Neutrophil (primary cell): Measurements from ENCODE around the gene CHPT1.

Experiments
- H3K27ac ChIP-seq: fragments of 200-600 bp; sonication (generic); 2 replicates; pipeline ENCODE4 v1.5.1; 2016; ENCODE audit warnings: mild to moderate bottlenecking, moderate library complexity
- H3K27me3 ChIP-seq: fragments of 200-600 bp; sonication (generic); 2 replicates; pipeline ENCODE4 v1.6.0; 2016; ENCODE audit warnings: mild to moderate bottlenecking
- H3K36me3 ChIP-seq: fragments of 200-600 bp; sonication (generic); 2 replicates; pipeline ENCODE4 v1.5.1; 2017
- H3K4me1 ChIP-seq, 2 experiments: fragments of 200-600 bp in 1 of 2; sonication (generic) in 1 of 2; 1 replicate in 1 of 2; 2 replicates in 1 of 2; pipeline versions ENCODE4 v1.5.1 to v1.6.1; 2013 to 2016; ENCODE audit warnings: low read depth in 1 of 2, low read length in 1 of 2, mild to moderate bottlenecking in 1 of 2, moderate library complexity in 1 of 2; ENCODE audit not compliant: control insufficient read depth in 1 of 2, insufficient read depth in 1 of 2
- H3K4me3 ChIP-seq, 2 experiments: fragments of 200-600 bp in 1 of 2; sonication (generic) in 1 of 2; 1 replicate in 1 of 2; 2 replicates in 1 of 2; pipeline ENCODE4 v1.5.1; 2013 to 2016; ENCODE audit warnings: low read depth in 1 of 2, low read length in 1 of 2, mild to moderate bottlenecking in 1 of 2, moderate library complexity in 1 of 2
- H3K9me3 ChIP-seq: fragments of 200-600 bp; sonication (generic); 2 replicates; pipeline ENCODE4 v1.5.1; 2016
- TF ChIP-seq, protein P1 (sequence below): fragments of 200-600 bp; sonication (generic); IDR thresholded peaks from 2 replicates; pipeline ENCODE4 v1.5.1; 2016; ENCODE audit warnings: antibody characterized with exemption

CHPT1 gene

DNA sequence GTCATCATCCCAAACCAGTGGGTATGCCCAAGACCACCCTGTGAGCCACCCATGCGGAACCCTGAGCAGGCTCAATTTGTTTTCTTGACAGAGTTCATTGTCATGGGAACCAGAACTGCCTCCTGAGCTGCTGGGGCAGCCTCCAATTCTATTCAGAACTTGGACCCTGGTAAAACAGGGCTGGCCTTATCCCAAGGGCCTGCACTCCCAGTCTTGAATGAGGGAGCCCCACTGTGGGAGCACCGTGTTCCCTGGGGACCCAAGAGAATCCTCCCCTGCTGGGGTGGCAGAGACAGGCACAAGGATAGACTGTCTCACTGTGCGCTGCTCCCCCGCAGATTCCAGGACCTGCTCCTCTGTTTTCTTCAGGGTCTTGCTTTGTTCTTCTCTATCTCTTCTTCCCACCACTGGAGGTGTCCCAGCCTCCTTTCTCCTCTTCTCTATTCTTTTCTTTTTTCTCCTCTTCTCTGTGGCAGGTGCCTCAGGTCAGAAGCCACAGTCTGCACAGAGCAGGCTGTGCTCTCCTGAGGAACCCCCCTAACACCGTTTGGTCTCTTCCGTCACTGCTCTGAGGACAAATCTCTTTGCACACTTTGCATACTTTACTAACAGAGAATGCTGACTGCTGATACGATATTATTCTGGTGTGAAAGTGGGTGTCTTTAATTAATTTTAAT, 31.2 kb upstream of the CHPT1 start:
- Histone ChIP-seq H3K4me3 (no peak overlapping the region), H3K27ac (no peak overlapping the region), H3K4me1 (peaks cover 16 to 22% of the 10 kb centered on the region in 2 experiments), H3K27me3 (peaks cover 6% of the 10 kb centered on the region), H3K36me3 (no peaks in the 10 kb centered on the region), H3K9me3 (no peaks in the 10 kb centered on the region)
- TF ChIP-seq, protein P1, sequence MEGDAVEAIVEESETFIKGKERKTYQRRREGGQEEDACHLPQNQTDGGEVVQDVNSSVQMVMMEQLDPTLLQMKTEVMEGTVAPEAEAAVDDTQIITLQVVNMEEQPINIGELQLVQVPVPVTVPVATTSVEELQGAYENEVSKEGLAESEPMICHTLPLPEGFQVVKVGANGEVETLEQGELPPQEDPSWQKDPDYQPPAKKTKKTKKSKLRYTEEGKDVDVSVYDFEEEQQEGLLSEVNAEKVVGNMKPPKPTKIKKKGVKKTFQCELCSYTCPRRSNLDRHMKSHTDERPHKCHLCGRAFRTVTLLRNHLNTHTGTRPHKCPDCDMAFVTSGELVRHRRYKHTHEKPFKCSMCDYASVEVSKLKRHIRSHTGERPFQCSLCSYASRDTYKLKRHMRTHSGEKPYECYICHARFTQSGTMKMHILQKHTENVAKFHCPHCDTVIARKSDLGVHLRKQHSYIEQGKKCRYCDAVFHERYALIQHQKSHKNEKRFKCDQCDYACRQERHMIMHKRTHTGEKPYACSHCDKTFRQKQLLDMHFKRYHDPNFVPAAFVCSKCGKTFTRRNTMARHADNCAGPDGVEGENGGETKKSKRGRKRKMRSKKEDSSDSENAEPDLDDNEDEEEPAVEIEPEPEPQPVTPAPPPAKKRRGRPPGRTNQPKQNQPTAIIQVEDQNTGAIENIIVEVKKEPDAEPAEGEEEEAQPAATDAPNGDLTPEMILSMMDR, result no peak

DNA sequence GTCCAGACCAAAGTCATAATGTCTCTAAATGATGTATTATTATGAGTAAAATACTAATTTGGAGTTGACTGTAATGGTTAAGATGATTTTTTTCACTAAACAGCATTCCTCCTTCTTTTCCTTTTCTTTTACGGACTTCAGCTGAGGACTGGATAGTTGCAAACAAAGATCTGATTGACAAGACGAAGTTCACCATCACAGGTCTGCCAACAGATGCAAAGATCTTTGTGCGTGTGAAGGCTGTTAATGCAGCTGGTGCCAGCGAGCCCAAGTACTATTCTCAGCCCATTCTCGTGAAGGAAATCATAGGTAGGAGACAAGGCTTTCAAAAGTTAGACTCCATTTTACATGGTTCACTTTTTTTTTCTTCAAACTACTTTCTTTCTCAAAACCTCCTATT, 29.8 kb upstream of the CHPT1 start:
- no peaks in the 10 kb centered on the region for H3K9me3 ChIP-seq
- TF ChIP-seq, protein P1, result no peak
- no peak overlapping the region for H3K27ac ChIP-seq
- peaks cover 30 to 36% of the 10 kb centered on the region in 2 experiments for H3K4me1 ChIP-seq
- no peaks in the 10 kb centered on the region for H3K36me3 ChIP-seq
- H3K27me3 ChIP-seq, result peaks cover 6% of the 10 kb centered on the region
- no peak overlapping the region for H3K4me3 ChIP-seq

DNA sequence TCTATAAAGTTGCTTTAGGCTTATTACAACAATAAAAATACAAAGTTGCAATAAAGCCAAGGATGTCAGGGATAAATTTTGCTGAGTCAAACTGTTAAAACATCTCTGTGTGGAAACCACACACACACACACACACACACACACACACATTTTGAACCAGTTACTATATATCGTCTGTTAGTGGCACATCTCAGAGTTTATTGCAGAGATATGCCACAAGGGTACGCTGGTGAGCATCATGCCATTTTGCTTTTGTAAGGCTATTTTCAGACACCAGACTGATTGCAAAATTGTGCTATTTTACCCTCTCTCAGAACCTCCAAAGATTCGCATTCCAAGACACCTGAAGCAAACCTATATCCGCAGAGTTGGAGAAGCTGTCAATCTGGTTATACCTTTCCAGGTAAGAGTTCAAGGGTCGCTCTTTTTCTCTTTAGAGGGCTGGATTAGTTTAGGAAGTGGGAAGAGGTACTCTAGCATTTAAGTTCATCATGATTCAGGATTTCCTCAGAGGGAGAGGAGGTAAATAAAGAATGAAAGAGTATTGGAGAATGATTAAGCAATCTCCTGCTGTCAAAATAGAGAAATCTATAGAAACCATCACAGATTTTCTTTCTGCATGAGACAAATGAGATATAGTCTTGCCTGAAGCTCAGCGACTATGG, 27.3 kb upstream of the CHPT1 start:
- Histone ChIP-seq H3K27me3 (peaks cover 6% of the 10 kb centered on the region), H3K27ac (peak overlapping the region; percentile 91), H3K9me3 (no peaks in the 10 kb centered on the region), H3K36me3 (no peaks in the 10 kb centered on the region), H3K4me1 (peaks cover 30 to 39% of the 10 kb centered on the region in 2 experiments), H3K4me3 (peak overlapping the region in 1 of 2 experiments; percentile 10)
- TF ChIP-seq, protein P1, result peak; percentile 65

DNA sequence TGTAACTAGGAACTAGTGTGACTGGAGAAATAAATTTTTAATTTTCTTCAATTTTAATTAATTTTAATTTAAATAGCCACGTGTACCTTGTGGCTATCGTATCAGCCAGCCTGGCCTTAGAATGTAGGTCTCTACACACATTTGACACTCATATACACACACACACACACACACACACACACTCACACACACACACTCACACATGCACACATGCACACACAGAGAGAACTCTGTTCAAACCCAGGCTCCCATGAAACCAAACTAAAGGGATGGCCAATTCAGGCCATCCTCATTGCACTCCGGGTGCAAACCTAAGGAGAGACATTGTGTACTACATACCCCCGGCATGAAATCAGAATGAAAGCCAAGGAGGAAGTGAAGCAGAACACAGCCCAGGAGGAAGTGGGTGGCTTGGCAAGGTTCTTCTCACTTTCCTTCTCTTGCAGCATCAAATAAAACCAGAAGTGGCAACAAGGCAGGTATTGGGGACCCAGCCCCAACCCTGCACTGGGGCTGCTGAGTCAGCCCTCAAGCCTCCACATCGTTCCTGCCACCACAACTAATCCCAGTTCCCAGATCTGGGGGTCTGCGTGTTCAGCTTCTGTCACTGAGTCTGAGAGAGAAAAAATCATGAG, 26.2 kb upstream of the CHPT1 start:
- Histone ChIP-seq H3K4me3 (peak overlapping the region; percentile 44 to 52), H3K27ac (peak overlapping the region; percentile 91), H3K4me1 (peaks cover 30 to 39% of the 10 kb centered on the region in 2 experiments), H3K36me3 (no peaks in the 10 kb centered on the region), H3K27me3 (no peaks in the 10 kb centered on the region), H3K9me3 (no peaks in the 10 kb centered on the region)
- TF ChIP-seq, protein P1, result no peak

DNA sequence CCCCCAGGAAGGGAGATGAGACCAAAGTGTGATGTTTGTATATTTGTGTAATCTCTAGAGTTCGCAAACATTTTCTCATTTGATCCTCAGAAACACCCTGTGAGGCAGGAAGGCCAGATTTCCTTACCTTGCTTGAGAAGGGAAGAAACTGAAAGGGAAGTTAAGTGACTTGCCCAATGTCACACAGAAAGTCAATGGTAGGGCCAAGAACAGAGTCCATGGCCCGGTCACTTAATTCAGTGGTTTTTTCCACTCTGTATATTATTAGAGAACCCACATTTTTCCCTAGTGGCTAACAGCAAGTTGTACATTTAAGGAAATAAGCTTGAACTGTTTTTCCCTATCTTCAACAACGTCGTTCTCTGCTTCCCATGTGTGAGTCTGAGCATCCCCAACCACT, 25.6 kb upstream of the CHPT1 start:
- Histone ChIP-seq H3K27ac (peak overlapping the region; percentile 91), H3K27me3 (no peaks in the 10 kb centered on the region), H3K36me3 (no peaks in the 10 kb centered on the region), H3K4me1 (peaks cover 30 to 39% of the 10 kb centered on the region in 2 experiments), H3K9me3 (no peaks in the 10 kb centered on the region), H3K4me3 (peak overlapping the region; percentile 44 to 52)
- TF ChIP-seq, protein P1, result no peak
